Suprapubic skin (tissue), 4 donors: ENCODE data around the gene SERPINB1. TPM values are rescaled to one million over a fixed set of nuclear protein-coding genes. Genes with fewer than 3 reads are reported as not detected.

Experiments
- DNase-seq, 2 donors: peaks; one replicate each; pipeline ENCODE4 v3.0.0-alpha.2; 2019; ENCODE audit warnings: low spot score in 2 of 2
- H3K27ac ChIP-seq: fragments of 200-600 bp; sonication (generic); one replicate; pipeline ENCODE4 v1.5.1; 2019
- H3K27me3 ChIP-seq: fragments of 200-600 bp; sonication (generic); one replicate; pipeline ENCODE4 v1.5.1; 2019
- H3K36me3 ChIP-seq: fragments of 200-600 bp; sonication (generic); one replicate; pipeline ENCODE4 v1.5.1; 2019
- H3K4me1 ChIP-seq: fragments of 200-600 bp; sonication (generic); one replicate; pipeline ENCODE4 v1.5.1; 2019
- H3K4me3 ChIP-seq: fragments of 200-600 bp; sonication (generic); one replicate; pipeline ENCODE4 v1.5.1; 2019; ENCODE audit warnings: mild to moderate bottlenecking
- H3K9me3 ChIP-seq: fragments of 200-600 bp; sonication (generic); one replicate; pipeline ENCODE4 v1.5.1; 2019
- CTCF ChIP-seq, 2 donors: fragments of 200-600 bp in 1 of 2; fragments of 450-650 bp in 1 of 2; sonication (generic) in 1 of 2; IDR thresholded peaks; one replicate each; pipeline ENCODE4 v1.5.1; 2016 to 2019; ENCODE audit warnings: antibody characterized with exemption in 2 of 2, mild to moderate bottlenecking in 1 of 2, moderate library complexity in 1 of 2
- EP300 ChIP-seq: sonication (generic); formaldehyde crosslinking; IDR thresholded peaks from one replicate; pipeline ENCODE4 v1.6.1; 2017; ENCODE audit warnings: antibody characterized with exemption
- POLR2A ChIP-seq, 2 donors: fragments of 450-650 bp; IDR thresholded peaks; one replicate each; pipeline ENCODE4 v1.6.1; 2017; ENCODE audit warnings: antibody characterized with exemption in 2 of 2, mild to moderate bottlenecking in 2 of 2, moderate library complexity in 2 of 2
- POLR2AphosphoS5 ChIP-seq, 3 donors: sonication (generic); formaldehyde crosslinking; IDR thresholded peaks; one replicate each; pipeline ENCODE4 v1.6.1; 2017; ENCODE audit warnings: antibody characterized with exemption in 3 of 3
- WGBS: methylation state at CpG from one replicate; pipeline ENCODE4 v1.1.5; 2018; 5-methylcytosine and 5-hydroxymethylcytosine counted together
- total RNA-seq, 4 donors: library from RNA; depleted of rRNA; stranded (reverse); fragments of >200 nt; gene quantifications; one replicate each; pipeline ENCODE4 v1.1.0, GENCODE V29; 2016

Gene SERPINB1
- total RNA-seq, 4 donors from 2014 or later: 11.8 to 20.6 (median 16.9) TPM

GRCh38 chr6:2845880-2846208 lies 4.2 kb upstream of the SERPINB1 start:
- no peak overlapping the region for H3K4me3 ChIP-seq

GRCh38 chr6:2844008-2844407 lies 2.3 kb upstream of the SERPINB1 start:
- Histone ChIP-seq H3K36me3 (peaks cover 3% of the 10 kb centered on the region), H3K9me3 (no peaks in the 10 kb centered on the region), H3K4me1 (peaks cover 44% of the 10 kb centered on the region), H3K27me3 (no peaks in the 10 kb centered on the region), H3K27ac (no peak overlapping the region), H3K4me3 (no peak overlapping the region)
- TF ChIP-seq POLR2A (IDR thresholded peaks at IDR 0.05) (no peak), CTCF (IDR thresholded peaks at IDR 0.05) (no peak), POLR2AphosphoS5 (IDR thresholded peaks at IDR 0.05) (no peak), EP300 (no peak)
- no peak for DNase-seq

More at GRCh38 chr6:2845880-2846208, 4.2 kb upstream of the SERPINB1 start:
- Histone ChIP-seq H3K27me3 (no peaks in the 10 kb centered on the region), H3K36me3 (no peaks in the 10 kb centered on the region), H3K9me3 (no peaks in the 10 kb centered on the region), H3K4me1 (peaks cover 26% of the 10 kb centered on the region), H3K27ac (no peak overlapping the region)
- TF ChIP-seq POLR2AphosphoS5 (IDR thresholded peaks at IDR 0.05) (no peak), EP300 (no peak), CTCF (IDR thresholded peaks at IDR 0.05) (no peak), POLR2A (IDR thresholded peaks at IDR 0.05) (no peak)
- 60% methylated on average over 6 of the region's 6 CpGs for whole genome bisulfite sequencing
- no peak for DNase-seq

- DNase-seq: no peak
- H3K9me3 ChIP-seq: no peaks in the 10 kb centered on the region
Measured at GRCh38 chr6:2843138-2843740, 1.6 kb upstream of the SERPINB1 start.

GRCh38 chr6:2842139-2842552 lies 483 bp upstream of the SERPINB1 start:
- Histone ChIP-seq H3K4me3 (peak overlapping the region; percentile 57), H3K36me3 (peaks cover 16% of the 10 kb centered on the region), H3K27ac (peak overlapping the region; percentile 96), H3K27me3 (no peaks in the 10 kb centered on the region), H3K4me1 (peaks cover 46% of the 10 kb centered on the region), H3K9me3 (no peaks in the 10 kb centered on the region)
- DNase-seq: no peak
- 85% methylated on average over 2 of the region's 2 CpGs for WGBS
- TF ChIP-seq CTCF (IDR thresholded peaks at IDR 0.05): no peak
- no peak for TF ChIP-seq EP300
- no peak for TF ChIP-seq POLR2A (IDR thresholded peaks at IDR 0.05)
- TF ChIP-seq POLR2AphosphoS5 (IDR thresholded peaks at IDR 0.05): no peak

More at GRCh38 chr6:2843138-2843740, 1.6 kb upstream of the SERPINB1 start:
- Histone ChIP-seq H3K27ac (peak overlapping the region; percentile 96), H3K4me1 (peaks cover 46% of the 10 kb centered on the region), H3K4me3 (no peak overlapping the region), H3K36me3 (peaks cover 6% of the 10 kb centered on the region), H3K27me3 (no peaks in the 10 kb centered on the region)
- WGBS: 60% methylated on average over 1 of the region's 2 CpGs
- TF ChIP-seq POLR2AphosphoS5 (IDR thresholded peaks at IDR 0.05) (no peak), EP300 (no peak), CTCF (IDR thresholded peaks at IDR 0.05) (no peak), POLR2A (IDR thresholded peaks at IDR 0.05) (no peak)

GRCh38 chr6:2840749-2841061 lies 958 bp downstream of the SERPINB1 start:
- TF ChIP-seq POLR2AphosphoS5 (IDR thresholded peaks at IDR 0.05) (no peak), CTCF (IDR thresholded peaks at IDR 0.05) (no peak), POLR2A (IDR thresholded peaks at IDR 0.05) (no peak), EP300 (no peak)
- peaks cover 35% of the 10 kb centered on the region for H3K4me1 ChIP-seq
- H3K4me3 ChIP-seq: peak overlapping the region; percentile 57
- H3K9me3 ChIP-seq: no peaks in the 10 kb centered on the region
- peaks cover 30% of the 10 kb centered on the region for H3K36me3 ChIP-seq
- H3K27ac ChIP-seq: peak overlapping the region; percentile 96
- no peaks in the 10 kb centered on the region for H3K27me3 ChIP-seq
- 50% methylated on average over 3 of the region's 3 CpGs for WGBS
- DNase-seq: no peak
